MM.1S (cell line): Measurements from ENCODE around the gene NHSL2.

Source experiments
- DNase-seq: peaks from one replicate; pipeline ENCODE4 v3.0.0-alpha.2; 2015
- H2AFZ ChIP-seq: fragments of 300-600 bp; sonication (generic); 2 replicates; pipeline ENCODE4 v1.6.0; 2016; ENCODE audit warnings: antibody characterized with exemption, low read length
- H3F3A ChIP-seq: fragments of 300-600 bp; sonication (generic); 2 replicates; pipeline ENCODE4 v1.6.1; 2016; ENCODE audit warnings: mild to moderate bottlenecking, antibody characterized with exemption, low read length, moderate library complexity, mixed read lengths; ENCODE audit not compliant: insufficient read depth
- H3K27ac ChIP-seq: fragments of 300-600 bp; sonication (generic); 2 replicates; pipeline ENCODE4 v1.5.1; 2016; ENCODE audit warnings: mild to moderate bottlenecking, low read length
- H3K27me3 ChIP-seq: fragments of 300-600 bp; sonication (generic); replicated peaks from 2 replicates; pipeline ENCODE4 v1.6.0; 2016; ENCODE audit warnings: low read length; ENCODE audit not compliant: insufficient read depth
- H3K36me3 ChIP-seq: fragments of 300-600 bp; sonication (generic); replicated peaks from 2 replicates; pipeline ENCODE4 v1.6.1; 2016; ENCODE audit warnings: mild to moderate bottlenecking, low read length, mixed read lengths; ENCODE audit not compliant: insufficient read depth
- H3K4me1 ChIP-seq: fragments of 300-600 bp; sonication (generic); 2 replicates; pipeline ENCODE4 v1.6.1; 2016; ENCODE audit warnings: low read length, mixed read lengths
- H3K4me2 ChIP-seq: fragments of 300-600 bp; sonication (generic); 2 replicates; pipeline ENCODE4 v1.6.0; 2016; ENCODE audit warnings: low read depth, low read length
- H3K4me3 ChIP-seq: fragments of 300-600 bp; sonication (generic); 2 replicates; pipeline ENCODE4 v1.5.1; 2016; ENCODE audit warnings: low read length, mixed read lengths
- H3K79me2 ChIP-seq: fragments of 300-600 bp; sonication (generic); 2 replicates; pipeline ENCODE4 v1.6.1; 2016; ENCODE audit warnings: mixed run types, low read length, mixed read lengths
- H3K9ac ChIP-seq: fragments of 300-600 bp; sonication (generic); 2 replicates; pipeline ENCODE4 v1.6.1; 2016; ENCODE audit warnings: low read length, mixed read lengths
- H3K9me2 ChIP-seq: fragments of 300-600 bp; sonication (generic); replicated peaks from 2 replicates; pipeline ENCODE4 v1.6.1; 2016; ENCODE audit warnings: mild to moderate bottlenecking, low read length, mixed read lengths; ENCODE audit not compliant: insufficient read depth
- H3K9me3 ChIP-seq: fragments of 300-600 bp; sonication (generic); replicated peaks from 2 replicates; pipeline ENCODE4 v1.6.1; 2016; ENCODE audit warnings: mild to moderate bottlenecking, low read length, mixed read lengths; ENCODE audit not compliant: insufficient read depth
- H4K20me1 ChIP-seq: fragments of 300-600 bp; sonication (generic); 2 replicates; pipeline ENCODE4 v1.6.1; 2016; ENCODE audit warnings: mild to moderate bottlenecking, low read length, moderate library complexity, mixed read lengths; ENCODE audit not compliant: insufficient read depth
- EZH2 ChIP-seq: fragments of 300-600 bp; sonication (generic); optimal IDR thresholded peaks from 2 replicates; pipeline ENCODE3; 2017; ENCODE audit warnings: low read depth, mild to moderate bottlenecking, antibody characterized with exemption, low read length, mixed read lengths
- EZH2phosphoT487 ChIP-seq: fragments of 300-600 bp; sonication (generic); IDR thresholded peaks from 2 replicates; pipeline ENCODE4 v1.6.1; 2018; ENCODE audit warnings: antibody characterized with exemption, low read length
- TF ChIP-seq, protein P1 (sequence below): fragments of 300-600 bp; sonication (generic); IDR thresholded peaks from 2 replicates; pipeline ENCODE4 v1.5.1; 2016; ENCODE audit warnings: antibody characterized with exemption, low read length, mixed read lengths

Gene NHSL2

GRCh38 chrX:71990518-71990917, 79.9 kb downstream of the NHSL2 start:
- Histone ChIP-seq H3K36me3 (no peaks in the 10 kb centered on the region), H3K4me3 (no peak overlapping the region), H3K4me1 (no peaks in the 10 kb centered on the region), H3K9ac (no peak overlapping the region), H3K27ac (no peak overlapping the region), H2AFZ (no peak overlapping the region), H4K20me1 (no peaks in the 10 kb centered on the region), H3K9me3 (no peaks in the 10 kb centered on the region), H3K79me2 (no peaks in the 10 kb centered on the region), H3F3A (no peaks in the 10 kb centered on the region), H3K4me2 (no peak overlapping the region), H3K9me2 (no peaks in the 10 kb centered on the region), H3K27me3 (no peaks in the 10 kb centered on the region)
- DNase-seq: no peak
- TF ChIP-seq EZH2 (no peak), EZH2phosphoT487 (no peak)

GRCh38 chrX:71991164-71991563, 80.5 kb downstream of the NHSL2 start:
- no peaks in the 10 kb centered on the region for H3K4me1 ChIP-seq
- H4K20me1 ChIP-seq: no peaks in the 10 kb centered on the region
- no peaks in the 10 kb centered on the region for H3K9me2 ChIP-seq
- no peak for DNase-seq
- no peaks in the 10 kb centered on the region for H3K9me3 ChIP-seq
- H3K79me2 ChIP-seq: no peaks in the 10 kb centered on the region
- no peak overlapping the region for H3K27ac ChIP-seq
- no peak overlapping the region for H3K9ac ChIP-seq
- no peaks in the 10 kb centered on the region for H3K36me3 ChIP-seq
- H2AFZ ChIP-seq: no peak overlapping the region
- H3F3A ChIP-seq: no peaks in the 10 kb centered on the region
- TF ChIP-seq, protein P1, sequence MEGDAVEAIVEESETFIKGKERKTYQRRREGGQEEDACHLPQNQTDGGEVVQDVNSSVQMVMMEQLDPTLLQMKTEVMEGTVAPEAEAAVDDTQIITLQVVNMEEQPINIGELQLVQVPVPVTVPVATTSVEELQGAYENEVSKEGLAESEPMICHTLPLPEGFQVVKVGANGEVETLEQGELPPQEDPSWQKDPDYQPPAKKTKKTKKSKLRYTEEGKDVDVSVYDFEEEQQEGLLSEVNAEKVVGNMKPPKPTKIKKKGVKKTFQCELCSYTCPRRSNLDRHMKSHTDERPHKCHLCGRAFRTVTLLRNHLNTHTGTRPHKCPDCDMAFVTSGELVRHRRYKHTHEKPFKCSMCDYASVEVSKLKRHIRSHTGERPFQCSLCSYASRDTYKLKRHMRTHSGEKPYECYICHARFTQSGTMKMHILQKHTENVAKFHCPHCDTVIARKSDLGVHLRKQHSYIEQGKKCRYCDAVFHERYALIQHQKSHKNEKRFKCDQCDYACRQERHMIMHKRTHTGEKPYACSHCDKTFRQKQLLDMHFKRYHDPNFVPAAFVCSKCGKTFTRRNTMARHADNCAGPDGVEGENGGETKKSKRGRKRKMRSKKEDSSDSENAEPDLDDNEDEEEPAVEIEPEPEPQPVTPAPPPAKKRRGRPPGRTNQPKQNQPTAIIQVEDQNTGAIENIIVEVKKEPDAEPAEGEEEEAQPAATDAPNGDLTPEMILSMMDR: no peak
- no peak for TF ChIP-seq EZH2
- TF ChIP-seq EZH2phosphoT487: no peak
- no peak overlapping the region for H3K4me3 ChIP-seq
- no peaks in the 10 kb centered on the region for H3K27me3 ChIP-seq
- H3K4me2 ChIP-seq: no peak overlapping the region

DNA sequence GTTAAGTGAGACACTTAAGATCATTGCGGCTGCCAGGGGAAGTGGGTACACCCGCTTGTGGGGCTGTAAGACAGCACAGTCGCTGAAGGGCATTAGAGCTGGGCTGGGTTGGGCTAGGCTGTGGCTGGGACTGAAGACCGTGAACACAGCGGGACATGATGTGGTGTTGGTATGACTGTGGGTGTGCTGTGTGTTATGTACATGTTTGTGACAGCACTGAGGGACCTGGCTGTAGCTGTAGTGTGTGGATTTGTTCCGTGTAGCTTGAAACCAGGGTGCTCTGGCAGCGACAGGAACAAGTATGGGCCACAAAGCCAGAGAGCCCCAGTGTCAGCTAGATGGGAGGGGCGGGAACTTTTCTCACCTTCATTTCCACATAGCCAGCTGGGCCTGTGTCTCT, 82.1 kb downstream of the NHSL2 start:
- Histone ChIP-seq H3K79me2 (no peaks in the 10 kb centered on the region), H3K9me2 (no peaks in the 10 kb centered on the region), H3K27ac (no peak overlapping the region), H3K9ac (no peak overlapping the region), H2AFZ (no peak overlapping the region), H3K4me1 (no peaks in the 10 kb centered on the region), H3K9me3 (no peaks in the 10 kb centered on the region), H3K27me3 (no peaks in the 10 kb centered on the region), H4K20me1 (no peaks in the 10 kb centered on the region), H3K36me3 (no peaks in the 10 kb centered on the region), H3K4me2 (no peak overlapping the region), H3F3A (no peaks in the 10 kb centered on the region), H3K4me3 (no peak overlapping the region)
- TF ChIP-seq EZH2phosphoT487 (no peak), EZH2 (no peak)
- TF ChIP-seq, protein P1: no peak
- DNase-seq: no peak

DNA sequence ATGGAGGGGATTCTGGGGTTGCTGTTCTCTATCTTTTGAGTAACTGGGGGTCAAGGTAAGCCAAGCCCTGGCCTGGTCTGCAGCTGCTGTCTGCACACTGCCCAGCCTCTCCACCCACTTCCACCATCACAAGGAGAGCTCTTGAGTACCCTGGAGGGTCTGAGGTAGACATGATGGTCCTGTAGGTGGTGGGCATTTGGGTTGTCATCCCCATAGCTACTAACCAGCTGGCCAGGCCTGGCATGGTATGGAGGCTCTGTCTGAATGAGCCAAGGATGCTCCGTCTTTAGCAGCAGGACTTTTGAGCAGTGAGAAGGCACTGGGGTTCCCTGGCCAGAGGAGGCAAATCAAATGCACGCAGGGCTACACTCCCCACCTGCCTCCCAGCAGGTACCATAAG, 82.7 kb downstream of the NHSL2 start:
- Histone ChIP-seq H3K79me2 (no peaks in the 10 kb centered on the region), H3F3A (no peaks in the 10 kb centered on the region), H3K27ac (no peak overlapping the region), H3K4me1 (no peaks in the 10 kb centered on the region), H3K27me3 (no peaks in the 10 kb centered on the region), H3K4me2 (no peak overlapping the region), H2AFZ (no peak overlapping the region), H3K4me3 (no peak overlapping the region), H4K20me1 (no peaks in the 10 kb centered on the region), H3K9me2 (no peaks in the 10 kb centered on the region), H3K9me3 (no peaks in the 10 kb centered on the region), H3K9ac (no peak overlapping the region), H3K36me3 (no peaks in the 10 kb centered on the region)
- no peak for DNase-seq
- TF ChIP-seq EZH2phosphoT487 (no peak), EZH2 (no peak)
- TF ChIP-seq, protein P1: no peak
